GM12872 (cell line): Measurements from ENCODE around the gene ITK.

Experiments used
- CTCF ChIP-seq: IDR thresholded peaks from 3 replicates; pipeline ENCODE4 v1.5.1; 2011; ENCODE audit warnings: low read depth, mild to moderate bottlenecking, low read length, moderate library complexity; ENCODE audit not compliant: insufficient read depth

Gene ITK

GRCh38 chr5:157289164-157289819, 108.7 kb downstream of the ITK start:
- TF ChIP-seq CTCF = no peak

GRCh38 chr5:157290156-157290980, 109.7 kb downstream of the ITK start:
- no peak for TF ChIP-seq CTCF

GRCh38 chr5:157290981-157291711, 110.5 kb downstream of the ITK start:
- no peak for TF ChIP-seq CTCF

GRCh38 chr5:157292599-157292998, 112.0 kb downstream of the ITK start:
- no peak for TF ChIP-seq CTCF

GRCh38 chr5:157294407-157295091, 113.9 kb downstream of the ITK start:
- TF ChIP-seq CTCF = peak; percentile 11; the same call in 1 of the 3 replicates

- TF ChIP-seq CTCF = no peak
Observed at GRCh38 chr5:157295247-157295646, 114.6 kb downstream of the ITK start.

- TF ChIP-seq CTCF = no peak
Observed at GRCh38 chr5:157300564-157300963, 119.9 kb downstream of the ITK start.
